ENCODE data around the gene CAVIN4.

The CAVIN4 gene

GRCh38 chr9:100595391-100596199, 17.7 kb downstream of the CAVIN4 start:
- no peak for TF ChIP-seq EZH2 (IDR thresholded peaks at IDR 0.05)
- TF ChIP-seq POLR2AphosphoS5 (IDR thresholded peaks at IDR 0.05; ENCODE audit: borderline replicate concordance, low read depth, low read length) = no peak
- TF ChIP-seq FOXP2 (optimal IDR thresholded peaks at IDR 0.05; ENCODE audit: control extremely low read depth, extremely low read length, insufficient read depth) = no peak
- Histone ChIP-seq H3K9me3 (ENCODE audit: low read depth, low read length) (no peaks in the 10 kb centered on the region), H3K9ac (ENCODE audit: insufficient read length) (no peak overlapping the region), H3K36me3 (ENCODE audit: insufficient read depth, low read length) (no peaks in the 10 kb centered on the region), H3K4me3 (no peak overlapping the region), H3K27ac (no peak overlapping the region)
- DNase-seq (ENCODE audit: low read depth, low spot score) = peak; percentile 56

DNA sequence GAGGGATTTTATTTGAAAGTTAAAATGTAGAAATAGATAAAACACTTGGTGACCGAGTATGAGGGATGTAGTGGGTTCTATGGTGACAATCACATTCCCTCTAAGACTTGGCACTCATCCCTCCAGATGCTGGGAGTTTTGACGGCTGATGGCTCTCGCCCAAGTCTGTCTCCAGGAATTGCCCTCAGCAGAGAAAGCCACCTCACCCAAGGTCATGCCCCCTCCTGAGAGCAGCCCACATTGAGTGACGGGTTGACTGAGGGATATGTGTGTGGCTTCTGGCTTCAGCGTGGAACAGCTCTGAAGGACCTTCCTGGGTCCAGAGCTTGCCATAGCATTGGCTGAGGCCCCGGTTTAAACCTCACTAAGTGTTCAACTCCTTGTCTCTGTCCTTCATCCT, 19.4 kb downstream of the CAVIN4 start:
- no peak for DNase-seq (ENCODE audit: low read depth, low spot score)
- TF ChIP-seq EZH2 (IDR thresholded peaks at IDR 0.05) (no peak), POLR2AphosphoS5 (IDR thresholded peaks at IDR 0.05; ENCODE audit: borderline replicate concordance, low read depth, low read length) (no peak), FOXP2 (optimal IDR thresholded peaks at IDR 0.05; ENCODE audit: control extremely low read depth, extremely low read length, insufficient read depth) (no peak)
- Histone ChIP-seq H3K36me3 (ENCODE audit: insufficient read depth, low read length) (no peaks in the 10 kb centered on the region), H3K9me3 (ENCODE audit: low read depth, low read length) (no peaks in the 10 kb centered on the region), H3K27ac (no peak overlapping the region), H3K9ac (ENCODE audit: insufficient read length) (no peak overlapping the region), H3K4me3 (no peak overlapping the region)

GRCh38 chr9:100598641-100599145, 20.8 kb downstream of the CAVIN4 start:
- Histone ChIP-seq H3K27ac (no peak overlapping the region), H3K9me3 (ENCODE audit: low read depth, low read length) (no peaks in the 10 kb centered on the region), H3K36me3 (ENCODE audit: insufficient read depth, low read length) (no peaks in the 10 kb centered on the region), H3K9ac (ENCODE audit: insufficient read length) (peak overlapping the region; percentile 65), H3K4me3 (peak overlapping the region; percentile 80)
- TF ChIP-seq FOXP2 (optimal IDR thresholded peaks at IDR 0.05; ENCODE audit: control extremely low read depth, extremely low read length, insufficient read depth) = no peak
- no peak for TF ChIP-seq EZH2 (IDR thresholded peaks at IDR 0.05)
- peak; percentile 71; the same call in 1 of the 2 replicates for TF ChIP-seq POLR2AphosphoS5 (IDR thresholded peaks at IDR 0.05; ENCODE audit: borderline replicate concordance, low read depth, low read length)
- DNase-seq (ENCODE audit: low read depth, low spot score) = peak; percentile 12

DNA sequence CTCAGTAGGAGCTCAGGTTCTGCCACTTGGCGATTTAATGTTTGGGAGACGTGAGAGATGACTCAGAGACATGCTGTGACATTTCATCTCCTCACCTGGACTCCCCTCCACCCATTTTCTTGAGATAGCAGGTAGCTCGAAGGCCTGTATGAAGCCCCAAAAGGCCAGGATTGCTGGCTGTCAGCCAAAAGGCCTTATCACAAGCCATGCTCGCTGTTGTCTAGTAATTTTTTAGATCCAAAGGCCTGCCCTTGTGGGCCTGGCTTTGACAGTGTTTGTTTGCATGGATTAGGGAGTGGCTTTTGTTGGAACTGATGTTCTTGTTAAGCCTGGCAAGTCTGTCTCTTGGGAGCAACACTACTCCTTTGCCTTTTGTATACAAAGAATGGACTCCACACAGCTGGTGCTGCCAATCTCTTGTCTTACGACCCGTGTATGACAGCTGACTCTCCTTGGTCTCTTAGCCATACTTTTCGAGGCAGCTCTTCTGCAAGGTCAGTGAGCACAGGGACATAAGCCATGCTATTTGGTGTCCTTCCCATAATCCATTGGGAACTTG, 22.7 kb downstream of the CAVIN4 start:
- no peaks in the 10 kb centered on the region for H3K36me3 ChIP-seq (ENCODE audit: insufficient read depth, low read length)
- H3K9ac ChIP-seq (ENCODE audit: insufficient read length) = no peak overlapping the region
- H3K4me3 ChIP-seq = no peak overlapping the region
- no peaks in the 10 kb centered on the region for H3K9me3 ChIP-seq (ENCODE audit: low read depth, low read length)
- H3K27ac ChIP-seq = no peak overlapping the region
- no peak for DNase-seq (ENCODE audit: low read depth, low spot score)
- TF ChIP-seq EZH2 (IDR thresholded peaks at IDR 0.05) = no peak

- peak; percentile 30 for DNase-seq (ENCODE audit: low read depth, low spot score)
- Histone ChIP-seq H3K9ac (ENCODE audit: insufficient read length) (no peak overlapping the region), H3K4me3 (no peak overlapping the region), H3K27ac (no peak overlapping the region), H3K9me3 (ENCODE audit: low read depth, low read length) (no peaks in the 10 kb centered on the region), H3K36me3 (ENCODE audit: insufficient read depth, low read length) (no peaks in the 10 kb centered on the region)
- TF ChIP-seq EZH2 (IDR thresholded peaks at IDR 0.05) = no peak
- no peak for TF ChIP-seq POLR2AphosphoS5 (IDR thresholded peaks at IDR 0.05; ENCODE audit: borderline replicate concordance, low read depth, low read length)
- no peak for TF ChIP-seq FOXP2 (optimal IDR thresholded peaks at IDR 0.05; ENCODE audit: control extremely low read depth, extremely low read length, insufficient read depth)
Measured at GRCh38 chr9:100601216-100601615, 23.3 kb downstream of the CAVIN4 start.

- DNase-seq (ENCODE audit: low read depth, low spot score) = peak; percentile 20
- Histone ChIP-seq H3K4me3 (no peak overlapping the region), H3K9me3 (ENCODE audit: low read depth, low read length) (no peaks in the 10 kb centered on the region), H3K36me3 (ENCODE audit: insufficient read depth, low read length) (no peaks in the 10 kb centered on the region), H3K27ac (no peak overlapping the region), H3K9ac (ENCODE audit: insufficient read length) (no peak overlapping the region)
- TF ChIP-seq EZH2 (IDR thresholded peaks at IDR 0.05) (no peak), FOXP2 (optimal IDR thresholded peaks at IDR 0.05; ENCODE audit: control extremely low read depth, extremely low read length, insufficient read depth) (no peak)
Measured at GRCh38 chr9:100602342-100602801, 24.5 kb downstream of the CAVIN4 start.

DNA sequence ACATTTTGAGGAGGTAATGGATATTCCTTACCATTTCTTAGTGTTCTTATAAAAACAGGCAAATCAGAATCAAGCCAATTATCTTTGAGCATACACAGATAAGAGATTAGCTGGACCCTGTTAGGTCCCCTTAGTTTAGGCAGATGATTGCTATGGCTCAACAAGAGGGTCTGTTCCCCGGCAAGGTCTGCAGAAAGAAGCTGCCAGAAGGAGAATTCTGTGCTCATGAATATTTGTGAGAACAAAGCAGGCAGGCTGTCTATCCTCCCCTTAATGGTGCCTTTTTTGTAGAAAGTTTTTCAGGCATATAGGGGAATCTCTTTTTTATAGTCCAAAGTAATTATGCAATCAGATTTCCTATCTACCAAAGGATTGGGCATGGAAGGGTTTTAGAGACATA, 27.5 kb downstream of the CAVIN4 start:
- Histone ChIP-seq H3K36me3 (ENCODE audit: insufficient read depth, low read length) (no peaks in the 10 kb centered on the region), H3K4me3 (no peak overlapping the region)

DNA sequence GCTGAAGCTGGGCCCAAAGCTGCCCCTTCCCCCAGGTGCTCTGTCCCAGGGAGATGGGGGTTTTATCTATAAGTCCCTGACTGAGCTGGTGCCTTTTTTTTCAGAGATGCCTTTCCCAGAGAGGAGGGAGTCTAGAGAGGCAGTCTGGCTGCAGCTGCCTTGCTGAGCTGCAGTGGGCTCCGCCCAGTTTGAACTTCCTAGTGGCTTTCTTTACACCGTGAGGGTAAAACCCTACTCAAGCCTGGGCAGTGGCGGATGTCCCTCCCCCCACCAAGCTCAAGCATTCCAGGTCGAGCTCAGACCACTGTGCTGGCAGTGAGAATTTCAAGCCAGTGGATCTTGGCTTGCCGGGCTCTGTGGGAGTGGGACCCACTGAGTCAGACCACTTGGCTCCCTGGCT, 41.3 kb downstream of the CAVIN4 start:
- TF ChIP-seq POLR2AphosphoS5 (IDR thresholded peaks at IDR 0.05; ENCODE audit: borderline replicate concordance, low read depth, low read length) (no peak), EZH2 (IDR thresholded peaks at IDR 0.05) (no peak), FOXP2 (optimal IDR thresholded peaks at IDR 0.05; ENCODE audit: control extremely low read depth, extremely low read length, insufficient read depth) (no peak)
- DNase-seq (ENCODE audit: low read depth, low spot score) = no peak
- Histone ChIP-seq H3K9me3 (ENCODE audit: low read depth, low read length) (no peaks in the 10 kb centered on the region), H3K9ac (ENCODE audit: insufficient read length) (no peak overlapping the region), H3K4me3 (no peak overlapping the region), H3K27ac (no peak overlapping the region), H3K36me3 (ENCODE audit: insufficient read depth, low read length) (no peaks in the 10 kb centered on the region)

More for the DNA sequence above, 27.5 kb downstream of the CAVIN4 start:
- Histone ChIP-seq H3K9ac (ENCODE audit: insufficient read length) (no peak overlapping the region), H3K9me3 (ENCODE audit: low read depth, low read length) (no peaks in the 10 kb centered on the region), H3K27ac (no peak overlapping the region)
- no peak for DNase-seq (ENCODE audit: low read depth, low spot score)
- TF ChIP-seq POLR2AphosphoS5 (IDR thresholded peaks at IDR 0.05; ENCODE audit: borderline replicate concordance, low read depth, low read length) (no peak), EZH2 (IDR thresholded peaks at IDR 0.05) (no peak), FOXP2 (optimal IDR thresholded peaks at IDR 0.05; ENCODE audit: control extremely low read depth, extremely low read length, insufficient read depth) (no peak)
